Middle frontal gyrus (tissue), 1 donor: Measurements from ENCODE around the gene DIAPH2.

Source experiments
- DNase-seq: peaks from one replicate; pipeline ENCODE4 v3.0.0-alpha.2; 2015; ENCODE audit warnings: low spot score; ENCODE audit errors: extremely low spot score

Gene DIAPH2

DNA sequence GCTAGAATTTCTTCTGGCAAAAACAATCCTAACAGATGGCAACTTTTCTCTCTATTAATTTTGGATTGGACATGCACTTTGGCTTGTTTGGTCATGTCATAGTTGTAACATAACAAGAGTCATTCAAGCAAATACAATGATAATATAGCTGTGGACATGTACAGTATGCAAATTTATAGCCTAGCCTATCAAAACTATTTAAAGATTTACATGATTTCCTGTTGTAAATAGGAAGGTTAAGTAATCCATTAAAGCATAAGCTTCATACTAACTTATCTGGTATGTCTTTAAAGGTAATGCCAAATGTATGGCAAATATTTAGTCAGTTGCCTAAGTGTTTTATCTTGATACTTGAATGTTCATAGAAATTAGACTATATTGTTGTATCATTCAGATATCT is 244.4 kb downstream of the DIAPH2 start:
- no peak for DNase-seq

DNA sequence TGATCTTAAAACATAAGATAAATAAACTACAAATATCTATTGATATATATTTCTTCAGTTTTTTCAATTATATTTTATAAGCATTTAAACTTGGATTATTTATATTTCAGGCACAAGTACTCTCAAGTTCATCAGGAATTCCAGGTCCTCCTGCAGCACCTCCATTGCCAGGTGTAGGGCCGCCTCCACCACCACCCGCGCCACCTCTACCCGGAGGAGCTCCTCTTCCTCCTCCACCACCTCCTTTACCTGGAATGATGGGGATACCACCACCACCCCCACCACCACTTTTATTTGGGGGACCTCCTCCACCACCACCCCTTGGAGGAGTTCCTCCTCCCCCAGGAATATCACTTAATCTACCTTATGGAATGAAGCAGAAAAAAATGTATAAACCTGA is 273.1 kb downstream of the DIAPH2 start:
- DNase-seq: no peak

DNA sequence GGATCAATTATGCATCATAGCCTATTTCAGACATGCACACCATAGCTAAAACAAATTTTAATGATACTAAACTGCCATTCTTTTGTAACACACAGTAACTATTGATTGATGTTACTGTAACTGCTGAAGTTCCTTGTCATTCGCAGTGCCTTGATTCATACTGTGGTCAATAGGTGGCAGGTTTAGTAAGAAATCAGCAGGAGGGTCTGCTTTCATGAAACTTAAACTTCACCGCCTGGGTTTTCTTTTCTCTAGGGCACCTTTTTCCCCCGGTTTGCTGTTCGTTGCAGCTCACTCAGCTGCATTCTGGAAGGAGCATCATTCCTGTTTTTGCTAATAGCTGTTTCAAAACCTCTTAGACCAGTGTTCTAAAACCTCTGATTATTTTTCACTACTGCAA is 287.2 kb downstream of the DIAPH2 start:
- no peak for DNase-seq

DNA sequence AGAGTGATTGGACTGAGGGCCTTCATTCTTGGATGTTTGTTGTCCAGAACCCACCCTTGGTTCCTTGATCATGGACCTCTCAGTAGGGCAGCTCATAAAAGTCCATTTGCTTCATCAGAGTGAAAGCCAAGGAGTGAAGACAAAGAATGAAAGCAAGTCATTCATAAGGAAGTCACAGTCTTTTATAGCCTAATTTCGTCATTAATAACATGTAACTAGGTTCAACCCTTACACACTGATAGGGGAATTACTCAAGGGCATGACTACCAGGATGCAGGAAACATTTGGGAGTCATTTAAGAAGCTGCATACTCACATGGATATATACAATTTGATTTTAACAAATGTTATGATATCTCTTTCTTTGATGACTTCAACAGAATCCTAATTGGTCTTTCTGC is 294.3 kb downstream of the DIAPH2 start:
- DNase-seq: no peak

DNA sequence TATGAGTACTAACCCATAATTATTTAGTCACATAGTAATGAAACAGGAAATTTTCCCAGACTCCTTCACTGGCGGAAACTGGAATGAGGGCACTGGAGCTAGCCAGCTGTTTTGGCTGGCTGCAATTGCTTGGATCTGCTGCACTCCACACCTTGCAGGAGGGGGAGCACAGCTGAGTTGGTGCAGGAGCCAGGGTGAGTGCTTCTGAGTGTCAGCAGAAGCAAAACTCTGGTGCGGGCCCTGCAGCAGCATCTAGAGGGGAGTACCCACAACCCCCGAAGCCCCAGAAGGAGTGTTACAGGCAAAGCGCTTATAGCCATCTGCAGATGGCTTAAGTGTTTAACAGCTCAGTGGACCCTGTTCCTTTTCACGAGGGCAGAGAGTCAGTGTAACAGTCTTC is 295.1 kb downstream of the DIAPH2 start:
- DNase-seq: no peak

DNA sequence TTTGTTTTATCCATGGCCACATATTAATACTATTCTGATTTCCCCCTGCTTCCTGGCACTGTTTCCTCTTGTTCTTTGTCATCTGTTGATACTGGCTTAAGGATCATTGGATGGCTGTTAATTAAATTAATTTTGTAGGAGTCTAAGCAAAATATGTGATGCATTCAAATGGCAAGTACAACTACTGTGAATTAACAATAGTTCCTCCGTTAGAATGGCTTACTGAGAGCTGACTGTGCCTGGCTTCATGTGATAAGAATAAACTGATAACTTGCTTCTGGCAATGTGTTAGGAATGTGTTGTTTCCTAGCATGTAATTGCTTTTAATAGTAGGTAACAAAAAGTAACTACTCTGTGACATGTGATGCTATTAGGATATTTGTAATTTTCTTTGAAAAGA is 297.5 kb downstream of the DIAPH2 start:
- no peak for DNase-seq

DNA sequence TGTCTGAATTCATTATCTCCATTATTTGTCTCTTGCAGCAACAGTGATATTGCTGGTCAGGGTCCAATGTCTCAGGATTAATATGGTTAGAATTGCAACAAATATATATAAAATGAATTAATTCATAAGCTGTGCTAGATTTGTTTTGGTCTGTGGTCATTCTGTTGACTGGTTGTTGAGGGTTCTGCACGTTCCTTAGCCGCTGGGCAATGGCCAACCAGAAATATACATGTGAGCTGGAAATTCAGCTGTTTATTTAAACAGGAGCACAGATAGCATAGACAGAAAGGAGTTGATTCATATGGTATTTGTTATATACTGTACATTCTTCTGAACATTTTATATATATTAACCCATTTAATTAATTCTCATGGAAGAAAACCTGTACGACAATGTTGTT is 299.9 kb downstream of the DIAPH2 start:
- no peak for DNase-seq

DNA sequence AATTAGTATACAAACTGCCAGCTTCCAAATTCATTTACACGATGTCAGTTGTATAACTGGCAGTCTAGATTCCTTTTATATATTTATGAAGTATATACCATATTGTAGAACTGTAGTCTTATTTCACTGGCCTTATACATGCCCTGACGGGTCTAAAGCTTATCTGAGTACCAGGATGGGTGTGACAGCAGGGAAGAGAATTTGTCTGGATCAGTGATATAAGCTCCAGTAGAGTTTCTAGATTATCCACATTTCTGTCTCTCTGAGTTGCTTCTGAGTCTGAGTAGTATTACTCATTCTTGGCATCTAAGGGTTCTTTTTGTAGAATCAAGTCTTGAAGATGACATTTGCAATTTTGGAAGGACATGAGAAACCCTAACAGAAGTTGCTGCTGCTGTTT is 300.4 kb downstream of the DIAPH2 start:
- DNase-seq: no peak

DNA sequence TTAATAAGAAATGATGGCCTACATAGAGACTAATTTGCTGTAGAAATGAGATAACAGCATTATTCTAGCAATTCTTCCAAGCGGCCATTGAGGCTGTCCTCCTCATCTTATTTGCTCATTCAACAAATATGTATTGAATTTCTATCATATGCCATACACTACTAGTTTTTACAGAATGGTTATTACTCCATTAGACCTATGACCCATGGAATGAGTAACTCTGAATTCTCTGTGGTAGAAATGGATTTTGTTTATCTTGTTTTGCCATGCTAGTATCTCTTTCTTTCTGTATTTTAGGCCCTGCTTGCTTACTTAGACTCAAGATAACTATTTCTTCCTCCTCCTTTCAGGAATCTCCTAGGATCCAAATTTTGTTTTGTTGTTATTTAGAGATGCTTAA is 302.6 kb downstream of the DIAPH2 start:
- DNase-seq: no peak

DNA sequence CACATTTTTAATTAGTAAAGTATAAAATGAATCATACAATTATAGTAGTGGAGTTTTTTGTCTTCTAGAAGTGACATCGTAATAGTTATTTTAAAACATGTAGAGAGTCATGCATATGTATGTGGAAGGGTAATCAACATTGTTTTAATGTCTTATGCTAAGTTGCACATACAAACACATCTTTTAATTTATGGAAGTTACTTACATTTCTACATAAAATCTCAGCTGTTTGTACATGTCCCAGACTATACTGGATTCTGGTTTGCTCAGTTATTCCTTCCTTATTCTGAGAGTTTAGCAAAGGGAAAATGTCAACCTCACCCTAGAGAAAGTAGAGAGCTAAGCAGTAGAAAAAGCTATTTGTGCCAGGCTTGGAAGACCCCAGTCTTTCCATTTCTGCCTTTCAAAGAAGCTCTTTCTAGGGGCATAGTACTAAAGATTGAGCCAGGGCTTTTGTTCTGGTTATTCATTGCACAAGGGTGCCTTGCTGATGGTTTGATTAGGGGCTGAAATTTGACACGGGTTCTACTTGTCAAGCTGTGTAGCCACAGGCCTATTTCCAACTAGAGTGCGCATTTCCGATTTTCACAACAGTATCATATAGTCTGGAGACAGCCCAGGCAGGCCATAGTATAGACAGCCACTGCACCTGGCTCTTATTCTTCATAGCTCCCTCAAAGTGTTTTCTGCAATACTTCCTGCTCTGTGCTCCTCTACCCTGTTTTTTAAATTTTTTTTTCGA is 305.4 kb downstream of the DIAPH2 start:
- no peak for DNase-seq

DNA sequence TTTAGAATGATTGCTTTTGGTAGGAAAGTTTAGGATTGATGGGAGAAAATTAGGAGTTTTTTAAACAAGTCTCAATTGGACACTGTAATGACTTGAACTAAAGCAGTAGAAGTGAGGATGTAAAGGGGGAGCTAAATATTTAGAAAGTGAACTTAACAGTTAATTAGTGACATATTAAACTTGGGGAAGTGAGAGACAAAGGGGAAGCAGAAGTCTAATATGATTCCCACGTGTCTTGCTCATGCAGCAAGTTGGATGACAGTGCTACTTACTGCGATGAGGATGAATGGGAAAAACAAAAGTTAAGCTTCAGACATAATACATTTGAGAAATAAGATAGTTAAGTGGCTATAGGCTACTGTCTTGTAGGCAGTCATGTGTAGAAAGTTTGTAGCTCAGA is 309.5 kb downstream of the DIAPH2 start:
- no peak for DNase-seq

DNA sequence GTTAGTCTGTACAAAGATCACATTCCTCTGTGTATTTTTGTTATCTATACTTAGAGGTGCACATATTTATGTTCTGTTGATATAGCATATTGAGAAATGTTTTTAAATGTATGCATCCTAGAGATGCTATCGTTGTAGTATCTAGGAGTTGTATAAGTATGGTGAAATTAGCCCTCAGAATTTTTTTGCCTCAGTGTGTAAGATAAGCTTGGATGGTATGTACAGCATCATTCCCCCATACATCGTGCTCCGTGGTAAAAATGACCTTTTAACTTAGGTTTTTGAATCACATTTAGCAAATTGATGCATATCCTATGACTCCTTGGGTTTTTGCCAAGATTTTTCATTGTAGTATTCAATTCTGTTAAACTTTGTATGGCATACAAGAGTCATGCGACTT is 312.6 kb downstream of the DIAPH2 start:
- no peak for DNase-seq

DNA sequence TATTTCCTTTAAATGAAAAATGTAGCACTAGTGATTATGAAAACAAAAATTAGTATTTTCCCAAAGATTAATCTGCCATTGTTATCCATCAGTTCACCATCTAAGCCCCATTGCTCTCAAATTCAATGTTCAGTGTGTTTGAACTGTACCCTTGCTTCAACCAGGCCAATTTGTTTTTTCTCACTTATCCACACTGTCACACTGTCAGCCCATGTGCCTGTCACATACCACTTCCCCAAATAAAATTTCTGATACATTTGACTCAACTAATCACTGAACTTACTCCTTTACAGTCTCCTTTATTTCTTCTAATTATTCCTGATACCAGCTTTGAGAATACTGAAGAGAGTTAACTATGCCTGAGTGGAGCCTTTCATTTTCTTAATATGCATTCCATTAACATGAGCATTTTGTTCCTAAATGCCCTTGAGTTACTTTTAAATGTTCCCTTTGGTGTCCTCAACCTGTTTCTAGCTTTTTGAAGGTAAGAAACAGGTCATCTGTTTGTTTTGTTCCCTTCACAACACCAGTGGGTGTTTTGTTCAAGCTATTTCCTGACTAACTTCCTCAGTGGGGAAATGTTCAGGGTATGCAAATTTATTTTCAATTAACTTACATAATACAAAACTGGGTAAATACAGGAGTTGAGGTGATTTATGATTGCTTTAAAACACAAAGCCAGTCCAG is 316.2 kb downstream of the DIAPH2 start:
- no peak for DNase-seq

DNA sequence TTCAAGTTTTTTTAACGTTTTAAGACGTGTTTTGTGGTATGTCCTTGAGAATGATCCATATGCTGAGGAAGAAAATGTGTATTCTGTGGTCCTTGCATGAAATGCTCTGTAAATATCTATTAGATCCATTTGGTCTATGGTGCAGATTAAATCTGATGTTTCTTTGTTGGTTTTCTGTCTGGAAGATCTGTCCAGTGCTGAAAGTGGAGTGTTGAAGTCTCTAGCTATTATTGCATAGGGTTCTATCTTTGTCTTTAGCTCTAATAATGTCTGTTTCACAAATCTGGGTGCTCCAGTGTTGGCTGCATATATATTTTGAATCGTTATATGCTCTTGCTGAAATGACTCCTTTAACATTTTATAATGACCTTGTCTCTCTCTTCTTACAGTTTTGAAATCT is 321.5 kb downstream of the DIAPH2 start:
- DNase-seq: no peak

DNA sequence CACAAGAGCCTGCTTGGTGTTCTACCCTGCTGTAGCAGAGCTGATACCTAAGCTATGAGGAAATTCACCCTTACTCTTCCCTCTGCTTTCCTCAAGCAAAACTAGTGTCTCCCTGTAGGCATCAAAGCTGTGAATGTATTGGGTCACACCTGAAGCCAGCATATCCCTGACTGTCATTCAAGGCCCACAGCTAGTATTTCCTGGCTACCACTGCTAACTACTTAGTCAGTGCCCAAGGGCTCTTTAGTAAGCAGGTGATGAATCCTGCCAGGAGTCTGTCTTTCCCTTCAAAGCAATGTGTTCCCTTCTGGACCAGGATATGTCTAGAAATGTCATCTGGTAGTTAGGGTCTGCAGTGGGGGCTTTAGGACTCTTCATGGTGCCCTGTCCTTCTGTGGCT is 324.7 kb downstream of the DIAPH2 start:
- DNase-seq: no peak

DNA sequence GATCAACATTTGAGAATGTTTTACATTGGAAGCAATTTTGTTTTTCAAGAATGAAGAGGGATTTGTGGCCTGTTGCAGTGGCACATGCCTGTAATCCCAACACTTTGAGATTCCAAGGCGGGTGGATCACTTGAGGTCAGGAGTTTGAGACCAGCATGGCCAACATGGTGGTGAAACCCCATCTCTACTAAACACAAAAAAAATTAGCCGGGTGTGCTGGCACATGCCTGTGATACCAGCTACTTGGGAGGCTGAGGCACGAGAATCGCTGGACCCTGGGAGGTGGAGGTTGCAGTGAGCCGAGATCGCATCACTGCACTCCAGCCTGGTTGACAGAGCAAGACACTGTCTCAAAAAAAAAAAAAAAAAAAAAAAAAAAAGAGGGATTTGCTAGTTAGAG is 326.9 kb downstream of the DIAPH2 start:
- no peak for DNase-seq

DNA sequence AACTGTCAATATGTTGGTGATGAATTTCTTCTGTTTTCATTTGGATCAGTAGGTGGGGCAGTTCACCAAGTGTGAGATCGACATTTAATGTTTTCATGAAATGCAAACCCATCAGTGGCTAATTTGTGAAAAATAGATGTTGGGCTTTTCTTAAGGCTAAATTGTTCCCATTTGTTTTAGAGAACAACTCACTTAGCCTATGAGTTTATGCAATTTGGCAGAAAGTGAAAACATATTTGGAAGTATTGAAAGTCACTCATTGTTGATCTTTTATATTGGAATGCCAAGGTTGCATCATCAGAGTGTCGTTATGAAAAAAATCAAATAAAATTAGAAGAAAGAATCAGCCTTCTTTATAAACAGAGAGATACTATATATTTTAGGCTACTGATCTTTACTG is 331.5 kb downstream of the DIAPH2 start:
- no peak for DNase-seq

DNA sequence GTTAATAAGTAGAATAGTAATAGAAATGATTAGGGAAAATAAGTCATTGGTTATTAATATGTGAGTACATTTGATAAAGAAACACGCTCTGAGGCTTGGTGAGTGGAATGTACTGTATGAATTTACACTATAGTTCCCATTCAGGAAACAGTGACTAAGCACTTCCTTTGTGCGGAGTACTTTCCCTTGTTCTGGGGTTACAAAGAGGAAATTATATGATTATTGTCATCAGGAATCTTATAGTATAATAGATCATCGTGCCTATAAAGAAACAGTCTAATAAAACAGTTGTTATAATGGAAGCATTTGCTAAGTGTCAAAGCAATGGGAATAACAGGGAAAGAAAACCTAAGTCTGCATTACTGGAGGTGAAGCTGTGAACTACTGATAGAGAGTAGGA is 337.0 kb downstream of the DIAPH2 start:
- DNase-seq: no peak

DNA sequence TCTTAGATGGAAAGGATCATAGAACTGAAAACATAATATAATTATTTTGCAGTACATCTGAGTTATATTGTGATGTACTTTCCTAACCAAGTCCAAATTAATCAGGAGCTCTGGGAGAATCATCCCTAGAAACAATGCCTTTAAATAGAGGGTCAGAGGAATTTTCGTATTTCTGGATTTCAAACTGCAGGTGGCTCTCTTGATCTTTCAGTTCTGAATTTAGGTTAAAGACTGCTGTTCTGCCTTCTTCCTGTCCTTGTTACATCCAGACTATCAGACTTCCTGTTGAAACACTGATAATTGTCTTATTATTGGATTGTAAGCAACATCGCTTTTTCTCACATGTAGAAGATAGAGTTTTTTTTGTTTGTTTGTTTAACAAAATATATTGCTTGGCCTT is 341.8 kb downstream of the DIAPH2 start:
- no peak for DNase-seq

DNA sequence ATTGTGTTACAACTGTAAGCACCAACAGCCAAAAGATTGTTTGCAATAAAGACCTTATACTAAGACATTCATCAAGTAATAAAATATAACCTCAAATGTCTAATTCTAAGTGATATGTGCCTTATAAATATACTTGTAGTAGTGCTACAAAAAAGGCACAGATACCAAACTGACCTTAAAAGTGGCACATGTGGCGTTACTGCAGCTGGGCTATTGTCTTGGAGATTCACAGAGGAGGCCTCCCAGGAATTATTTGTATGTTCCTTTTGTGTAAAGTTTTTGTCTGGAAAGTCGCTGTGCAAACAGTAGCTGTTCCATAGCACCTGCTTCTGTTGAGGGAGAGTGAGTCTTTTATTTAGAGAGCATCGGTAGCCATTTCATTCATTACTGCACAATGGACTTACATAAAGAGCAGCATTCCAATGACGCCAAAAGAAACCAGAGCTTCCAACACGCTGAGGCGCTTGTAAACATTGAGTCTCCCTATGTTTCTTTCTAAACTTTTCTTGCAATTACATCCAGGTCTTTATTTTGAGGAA is 342.8 kb downstream of the DIAPH2 start:
- no peak for DNase-seq

DNA sequence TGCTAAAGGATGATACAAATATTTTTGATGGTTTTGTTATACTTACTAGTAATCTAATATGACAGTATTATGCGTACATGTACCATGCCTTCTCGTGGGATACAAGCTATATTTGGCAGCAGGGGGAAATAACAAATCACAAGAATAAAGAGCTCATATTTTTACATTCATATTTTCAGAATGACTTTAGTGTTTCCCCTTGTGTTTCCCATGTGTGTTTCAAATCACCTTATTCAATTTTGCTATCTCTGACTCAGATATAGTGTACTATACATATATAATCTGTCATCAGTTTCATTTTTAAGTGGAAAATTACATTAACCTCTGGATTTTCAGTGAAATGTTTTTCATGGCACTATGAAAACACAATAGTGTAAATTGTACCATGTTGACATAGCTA is 345.8 kb downstream of the DIAPH2 start:
- DNase-seq: no peak

DNA sequence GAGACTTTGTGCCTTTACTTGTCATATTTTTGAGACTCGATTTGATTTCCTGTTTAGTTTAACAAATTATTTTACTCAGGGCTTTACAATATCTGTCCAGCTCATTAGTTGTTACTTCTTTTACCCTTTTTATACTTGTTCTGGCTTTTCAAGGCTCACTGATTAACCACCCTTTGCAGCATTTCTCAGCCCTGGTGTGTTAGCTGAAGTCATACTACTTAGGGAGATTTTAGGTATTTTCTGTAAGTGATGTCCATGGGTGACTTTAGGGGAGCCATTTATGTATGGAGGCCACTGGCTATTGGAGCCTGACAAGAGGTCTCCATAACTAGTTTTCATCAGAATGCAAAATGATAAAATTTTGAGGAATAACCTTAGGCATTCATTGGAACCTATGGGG is 346.3 kb downstream of the DIAPH2 start:
- DNase-seq: no peak
